Astrocyte of the cerebellum (primary cell): ENCODE results near the gene SOBP.

Source experiments
- DNase-seq: peaks from one replicate; pipeline ENCODE4 v3.0.0-alpha.2; 2011; ENCODE audit warnings: low read depth
- H3K4me3 ChIP-seq: 2 replicates; pipeline ENCODE4 v1.5.1; 2011; ENCODE audit warnings: mild to moderate bottlenecking, low read depth, low read length, moderate library complexity
- CTCF ChIP-seq: IDR thresholded peaks from 2 replicates; pipeline ENCODE4 v1.5.1; 2012; ENCODE audit warnings: low read length, low read depth, moderate library complexity, mild to moderate bottlenecking; ENCODE audit errors: missing control alignments
- in situ Hi-C: cut with HindIII; loops from 2 replicates; pipeline ENCODE4 v1.10.0; 2017; ENCODE audit warnings: low sequenced_read_pairs

The SOBP gene

GRCh38 chr6:107704347-107705013, 214.6 kb downstream of the SOBP start:
- DNase-seq: peak; percentile 33
- no peak overlapping the region for H3K4me3 ChIP-seq
- in situ Hi-C loops: no loop called here
- peak; percentile 75 for TF ChIP-seq CTCF

GRCh38 chr6:107706516-107707115, 216.7 kb downstream of the SOBP start:
- H3K4me3 ChIP-seq: no peak overlapping the region
- DNase-seq: no peak
- in situ Hi-C loops: no loop called here
- no peak for TF ChIP-seq CTCF

GRCh38 chr6:107707346-107708275, 217.7 kb downstream of the SOBP start:
- H3K4me3 ChIP-seq: no peak overlapping the region
- in situ Hi-C loops: no loop called here
- DNase-seq: no peak
- TF ChIP-seq CTCF: no peak

GRCh38 chr6:107708435-107708834, 218.5 kb downstream of the SOBP start:
- no peak overlapping the region for H3K4me3 ChIP-seq
- in situ Hi-C loops: no loop called here
- no peak for DNase-seq
- no peak for TF ChIP-seq CTCF

- no peak for DNase-seq
- in situ Hi-C loops: no loop called here
- TF ChIP-seq CTCF: no peak
- H3K4me3 ChIP-seq: no peak overlapping the region
Measured at GRCh38 chr6:107709341-107709740, 219.4 kb downstream of the SOBP start.
